Myocyte (in vitro differentiated cells): ENCODE results near the gene FOXP1. TPM values are rescaled to one million over a fixed set of nuclear protein-coding genes. Genes with fewer than 3 reads are reported as not detected.
A peak's percentile ranks its signal among the peaks of the same experiment; 100 is the strongest.

Experiments used
- DNase-seq: peaks from one replicate; pipeline ENCODE4 v3.0.0-alpha.2; 2012; ENCODE audit warnings: low read depth
- total RNA-seq: library from RNA; depleted of rRNA; stranded (reverse); fragments of >200 nt; gene quantifications from 2 replicates; pipeline ENCODE4 v1.2.3, GENCODE V29; 2014

The FOXP1 gene
- total RNA-seq, 1 donor from 2014 or later: 28.8 TPM

DNA sequence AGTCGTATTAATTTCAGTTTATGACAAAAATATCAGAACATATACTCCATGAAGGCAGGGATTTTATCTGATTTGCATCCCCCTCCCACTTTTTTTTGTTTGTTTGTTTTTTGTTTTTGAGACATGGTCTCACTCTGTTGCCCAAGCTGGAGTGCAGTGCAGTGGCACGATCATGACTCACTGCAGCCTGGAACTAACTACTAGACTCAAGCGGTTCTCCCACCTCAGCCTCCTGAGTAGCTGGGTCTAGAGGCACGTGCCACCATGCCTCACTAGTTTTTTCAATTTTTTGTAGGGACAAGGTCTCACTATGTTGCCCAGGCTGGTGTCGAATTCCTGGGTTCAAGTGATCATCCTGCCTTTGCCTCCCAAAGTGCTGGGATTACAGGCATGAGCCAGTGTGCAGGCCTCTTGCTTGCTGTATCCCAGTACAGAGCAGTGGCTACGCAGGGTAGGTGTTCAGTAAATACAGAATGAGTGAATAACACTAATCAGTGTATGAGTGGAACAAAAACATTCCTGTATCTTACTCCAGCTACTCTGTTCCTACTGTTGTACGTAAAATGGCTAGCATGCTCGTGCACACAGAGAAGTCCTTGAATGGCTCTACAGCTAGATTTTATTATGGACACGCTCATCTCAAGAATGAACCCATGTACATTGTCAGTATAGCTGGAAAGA, 272.4 kb downstream of the FOXP1 start:
- DNase-seq: no peak

DNA sequence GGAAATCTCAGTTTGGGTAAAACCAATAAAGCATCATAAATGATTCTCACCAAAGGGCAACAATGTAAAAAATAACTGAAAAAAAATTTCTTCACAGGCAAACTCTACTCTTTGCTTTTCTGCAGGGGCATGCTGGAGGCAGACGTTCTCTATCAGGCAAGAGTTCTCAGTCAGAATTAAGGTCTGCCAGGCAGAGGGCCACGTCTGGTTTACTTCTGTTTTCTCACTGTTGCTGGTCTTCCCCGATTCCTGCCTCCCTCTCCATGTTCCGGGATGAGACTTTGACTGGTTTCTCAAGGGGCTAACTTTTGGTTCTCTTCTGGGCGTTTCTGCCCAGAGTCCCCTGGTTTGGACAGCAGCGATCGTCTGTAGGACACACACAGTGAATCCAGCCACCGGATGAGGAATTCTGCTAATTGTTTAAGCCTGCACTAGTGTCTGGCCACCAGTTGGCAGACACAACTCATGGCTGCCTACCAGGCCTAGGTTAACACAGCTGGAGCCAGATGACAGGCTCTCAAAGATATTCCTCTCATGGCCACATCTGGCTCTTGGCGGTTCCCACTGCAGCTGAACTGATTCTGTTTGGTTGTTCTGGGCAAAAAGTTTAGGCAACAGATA, 273.1 kb downstream of the FOXP1 start:
- DNase-seq: peak; percentile 55

DNA sequence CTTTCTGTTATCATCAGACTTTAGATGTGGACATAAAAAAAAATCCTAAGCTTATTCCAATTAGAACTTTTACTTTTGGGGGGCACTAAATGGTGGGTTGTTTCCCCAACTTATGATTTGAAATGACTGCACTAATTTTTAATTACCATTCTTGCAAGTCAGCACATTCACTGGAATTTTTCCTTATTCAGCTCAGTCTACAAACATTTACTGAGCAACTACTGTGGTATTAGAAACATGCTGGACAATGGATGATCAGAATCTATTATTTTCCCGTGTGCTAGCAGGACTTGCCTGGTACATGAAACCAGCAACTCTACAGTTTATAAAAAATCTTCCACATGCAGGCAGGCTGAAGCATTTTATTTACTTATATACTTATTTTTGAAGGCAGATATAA, 273.6 kb downstream of the FOXP1 start:
- no peak for DNase-seq

DNA sequence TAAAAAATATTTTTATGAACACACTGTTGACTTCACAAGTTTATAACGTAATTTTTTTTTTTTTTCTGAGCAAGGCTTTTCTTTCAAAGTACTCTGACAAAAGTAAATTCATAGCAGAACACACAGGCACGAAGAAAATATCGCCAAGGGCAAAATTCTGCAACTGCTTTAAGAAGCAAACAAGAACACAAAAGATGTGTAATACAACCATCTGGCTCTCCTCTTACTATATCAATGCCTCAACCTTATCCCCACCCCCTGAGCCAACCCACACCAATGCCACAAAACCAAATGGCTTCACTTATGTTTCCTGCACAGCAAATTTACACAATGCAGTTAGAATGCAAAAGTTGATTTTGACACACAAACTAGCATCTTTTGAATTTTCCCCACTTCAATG, 274.2 kb downstream of the FOXP1 start:
- DNase-seq: no peak

- no peak for DNase-seq
These were observed 274.7 kb downstream of the FOXP1 start for GRCh38 chr3:71308836-71309235.

- no peak for DNase-seq
These were observed 275.4 kb downstream of the FOXP1 start for GRCh38 chr3:71307991-71308697.

DNA sequence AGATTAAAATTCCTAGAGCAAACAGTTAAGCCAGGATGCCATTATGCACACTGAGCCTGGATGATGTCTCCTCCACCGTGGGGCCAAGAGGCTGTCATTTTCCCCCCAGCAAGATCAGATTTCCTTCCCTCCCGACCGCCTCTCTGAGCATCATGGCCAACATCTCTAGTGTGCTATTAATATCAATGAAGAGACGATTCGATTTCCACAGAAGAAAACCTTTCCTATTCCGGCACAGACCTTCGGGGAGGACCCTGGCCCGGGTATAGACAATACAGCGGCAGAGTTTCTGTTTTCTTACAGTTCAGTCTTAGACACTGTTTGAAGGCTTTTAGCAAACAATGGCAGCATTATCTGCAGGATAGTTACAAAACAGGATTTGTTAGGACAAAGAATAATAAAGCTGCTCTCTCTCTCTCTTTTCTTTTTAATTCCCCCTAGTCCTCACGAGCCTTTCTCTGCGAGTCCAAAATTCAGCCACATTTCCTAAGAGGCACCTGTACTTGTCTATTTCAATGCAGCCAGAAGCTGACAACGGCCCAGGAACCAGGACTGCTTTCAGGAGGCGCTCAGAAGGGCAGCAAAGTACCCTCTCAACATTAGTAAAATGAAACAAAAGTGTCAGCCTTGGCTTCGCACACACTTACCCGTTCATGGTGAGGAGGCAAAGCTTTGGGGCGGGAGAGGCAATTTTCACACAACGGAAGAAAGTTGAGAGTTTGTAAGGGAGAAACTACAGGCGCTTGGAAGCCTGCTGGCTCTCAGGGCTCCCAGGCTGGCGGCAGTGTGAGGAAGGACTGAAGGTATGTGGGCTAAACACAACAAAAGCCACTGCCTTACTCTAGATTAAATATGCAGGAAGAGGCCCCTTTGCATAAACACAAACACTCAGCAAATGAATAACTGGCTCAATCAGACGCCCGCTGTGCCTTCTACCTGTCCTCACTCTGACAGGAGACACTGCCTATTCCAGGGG, 278.0 kb downstream of the FOXP1 start:
- peak; percentile 48 for DNase-seq

DNA sequence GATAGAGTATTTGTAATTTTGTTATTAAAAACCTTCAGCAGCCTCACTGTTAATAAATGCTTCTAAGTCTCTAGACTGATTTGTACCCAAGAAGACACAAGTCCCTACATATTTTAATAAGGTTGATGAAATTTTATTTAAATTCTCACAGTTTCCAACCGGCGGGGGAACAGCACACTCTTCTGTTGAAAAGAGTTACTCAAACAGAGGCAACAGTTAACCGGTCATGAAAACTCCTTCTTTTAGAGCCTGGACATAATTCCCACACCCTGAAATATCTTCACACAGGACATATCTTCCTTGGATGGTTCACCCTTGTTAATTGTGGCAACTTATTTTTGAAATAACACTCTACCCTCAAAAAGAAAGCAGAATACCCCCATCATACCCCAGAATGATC, 278.8 kb downstream of the FOXP1 start:
- peak; percentile 29 for DNase-seq

DNA sequence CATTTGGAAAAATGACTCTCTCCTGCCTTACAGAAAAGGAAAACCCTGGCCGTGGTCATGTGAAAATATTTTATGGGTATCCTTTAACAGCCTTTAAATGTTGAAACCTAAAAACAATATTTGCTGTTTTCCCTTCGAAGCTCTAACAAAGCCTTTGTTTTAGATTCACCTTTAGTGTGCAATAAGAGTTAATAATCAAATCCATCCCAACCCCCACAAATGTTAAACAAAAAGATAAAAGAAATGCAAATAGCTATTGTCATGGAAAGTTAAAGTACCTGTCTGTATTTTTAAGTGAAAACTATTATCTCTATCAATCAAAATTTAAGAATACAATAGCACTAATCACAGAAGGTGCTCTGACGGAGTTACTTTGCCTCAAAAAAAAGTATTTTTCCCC, 279.3 kb downstream of the FOXP1 start:
- DNase-seq: no peak

DNA sequence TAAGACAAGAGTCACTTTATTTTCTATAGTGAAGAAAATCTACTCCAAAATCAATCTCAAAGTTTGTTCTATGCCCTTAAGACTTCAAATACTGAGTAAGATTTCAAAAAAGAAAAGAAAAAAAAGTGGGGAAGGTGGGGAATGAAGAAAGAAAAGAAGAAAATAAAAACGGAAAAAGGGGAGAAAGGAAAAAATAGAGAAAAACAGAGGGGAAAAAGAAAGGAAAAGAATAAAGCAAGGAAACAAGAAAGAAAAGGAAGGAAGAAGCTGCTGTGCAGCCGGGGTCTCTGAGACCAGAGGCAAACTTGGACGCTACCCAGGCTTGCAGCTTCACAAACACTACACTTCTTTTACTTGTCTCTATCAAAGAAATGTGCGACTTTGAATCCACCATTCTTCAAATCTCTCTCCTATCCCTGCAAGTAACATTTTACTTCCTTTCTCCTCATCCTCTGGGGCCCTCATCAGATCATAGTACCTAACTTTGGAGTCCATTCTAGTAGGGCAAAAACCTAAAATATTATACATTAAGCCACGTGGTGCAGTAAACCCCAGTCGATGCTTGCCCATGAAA, 279.8 kb downstream of the FOXP1 start:
- DNase-seq: no peak

GRCh38 chr3:71302604-71303003, 280.9 kb downstream of the FOXP1 start:
- DNase-seq: no peak

DNA sequence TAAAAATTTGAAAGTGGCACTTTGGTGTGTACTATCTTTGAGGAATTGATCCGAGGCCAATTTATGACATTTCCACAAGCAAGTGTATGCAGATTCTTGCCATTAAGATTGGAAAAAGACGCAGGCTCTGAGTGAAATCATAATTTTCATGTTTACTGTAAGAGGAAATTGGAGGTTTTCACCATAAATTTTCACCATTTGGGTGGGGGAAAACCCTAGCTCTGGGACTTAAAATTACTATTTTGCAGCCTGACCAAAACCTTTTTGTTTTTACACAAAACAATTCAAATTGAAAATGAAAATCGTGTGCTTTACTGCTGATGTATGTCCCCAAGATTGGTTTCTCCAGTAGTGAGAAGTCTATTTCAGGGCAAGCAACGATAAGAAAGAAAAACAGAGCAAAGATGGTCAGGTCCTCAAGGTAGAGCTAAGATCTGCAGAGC, 282.6 kb downstream of the FOXP1 start:
- DNase-seq: no peak

- DNase-seq: no peak
These were observed 284.4 kb downstream of the FOXP1 start for GRCh38 chr3:71299160-71299559.

GRCh38 chr3:71294919-71295318, 288.6 kb downstream of the FOXP1 start:
- DNase-seq: no peak

DNA sequence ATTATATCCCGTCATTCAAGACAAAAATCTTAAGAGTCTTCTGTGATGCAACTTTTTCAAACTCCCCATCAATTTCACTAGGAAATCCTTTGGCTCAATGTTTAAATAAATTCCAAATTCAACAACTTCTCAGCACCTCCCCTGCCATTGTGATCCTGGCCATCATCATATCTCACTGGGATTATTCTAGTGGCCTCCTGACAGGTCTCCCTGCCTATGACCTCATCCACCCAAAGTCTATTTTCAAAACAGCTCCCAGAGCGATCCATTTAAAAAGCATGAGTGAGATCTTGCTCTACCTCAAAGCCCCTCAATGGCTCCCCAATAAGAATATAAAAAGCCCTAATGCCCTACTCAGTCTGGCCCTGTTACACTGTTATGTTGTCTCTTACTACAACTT, 293.2 kb downstream of the FOXP1 start:
- DNase-seq: no peak

DNA sequence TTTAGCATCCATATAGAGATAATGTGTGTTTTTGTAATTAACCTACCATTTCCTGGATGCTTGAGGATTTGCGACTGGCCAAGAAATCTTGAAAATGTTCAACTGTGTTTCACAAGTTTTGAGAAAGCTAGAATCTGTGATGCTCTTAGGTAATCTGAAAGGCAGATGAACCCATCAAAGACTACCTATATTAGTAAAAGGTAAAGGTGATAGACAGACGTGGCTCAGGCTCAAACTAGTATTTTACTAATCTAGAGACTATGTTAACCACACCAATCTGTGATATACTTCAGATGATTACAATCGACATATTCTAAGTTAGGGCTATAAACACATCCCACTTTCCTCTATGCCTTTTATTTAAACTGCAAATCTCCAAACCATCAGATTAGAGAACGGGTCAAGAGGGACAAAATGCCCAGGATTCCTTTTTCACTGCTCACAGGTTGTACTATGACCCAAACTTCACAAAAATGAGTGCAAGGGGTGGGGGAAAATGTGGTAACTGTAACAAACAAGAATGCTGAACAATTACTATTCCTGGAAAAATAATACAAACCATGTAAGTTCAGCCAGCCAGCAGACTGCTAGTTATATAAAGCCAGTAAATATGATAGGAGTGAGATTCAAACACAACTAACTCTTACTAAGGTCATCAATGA, 295.1 kb downstream of the FOXP1 start:
- no peak for DNase-seq

- no peak for DNase-seq
These were observed 298.4 kb downstream of the FOXP1 start for GRCh38 chr3:71285086-71285485.

DNA sequence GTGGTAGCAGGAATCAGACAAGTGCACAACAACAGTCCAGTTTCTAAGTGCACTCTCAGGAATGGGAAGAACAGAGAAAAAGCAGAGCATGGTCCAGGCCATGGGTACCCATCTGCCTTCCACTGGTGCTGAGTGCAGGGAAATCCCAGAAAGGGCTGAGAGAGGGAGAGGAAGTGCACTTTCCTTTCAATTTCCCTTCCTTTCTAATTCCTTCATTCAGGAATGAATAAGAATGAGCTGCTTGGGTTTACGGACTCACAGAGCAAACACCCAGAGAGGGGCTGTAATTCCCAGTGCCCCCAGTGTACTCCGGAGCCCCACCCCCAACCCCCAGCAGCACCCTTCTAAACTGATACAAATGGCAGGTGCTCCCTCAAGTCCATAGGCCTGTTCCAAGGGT, 300.6 kb downstream of the FOXP1 start:
- DNase-seq: no peak

GRCh38 chr3:71281280-71281679, 302.2 kb downstream of the FOXP1 start:
- no peak for DNase-seq

GRCh38 chr3:71277341-71277740, 306.2 kb downstream of the FOXP1 start:
- DNase-seq: no peak
